ENCODE data around the gene BCL2A1.

DNA sequence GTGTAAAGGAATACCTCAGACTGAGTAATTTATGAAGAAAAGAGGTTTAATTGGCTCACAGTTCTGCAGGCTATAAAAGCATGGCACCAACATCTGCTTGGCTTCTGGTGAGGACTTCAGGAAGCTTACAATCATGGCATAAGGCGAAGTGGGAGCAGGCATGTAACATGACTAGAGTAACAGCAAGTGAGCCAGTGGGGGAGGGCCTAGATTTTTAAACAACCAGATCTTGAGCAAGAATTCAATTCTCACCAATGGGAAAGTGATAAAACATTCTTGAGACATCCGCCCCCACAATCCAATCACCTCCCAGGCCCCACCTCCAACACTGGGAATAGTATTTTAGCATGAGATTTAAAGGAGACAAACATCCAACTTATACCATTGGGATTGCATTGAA lies 44.2 kb upstream of the BCL2A1 start:
- TF ChIP-seq, protein P1, sequence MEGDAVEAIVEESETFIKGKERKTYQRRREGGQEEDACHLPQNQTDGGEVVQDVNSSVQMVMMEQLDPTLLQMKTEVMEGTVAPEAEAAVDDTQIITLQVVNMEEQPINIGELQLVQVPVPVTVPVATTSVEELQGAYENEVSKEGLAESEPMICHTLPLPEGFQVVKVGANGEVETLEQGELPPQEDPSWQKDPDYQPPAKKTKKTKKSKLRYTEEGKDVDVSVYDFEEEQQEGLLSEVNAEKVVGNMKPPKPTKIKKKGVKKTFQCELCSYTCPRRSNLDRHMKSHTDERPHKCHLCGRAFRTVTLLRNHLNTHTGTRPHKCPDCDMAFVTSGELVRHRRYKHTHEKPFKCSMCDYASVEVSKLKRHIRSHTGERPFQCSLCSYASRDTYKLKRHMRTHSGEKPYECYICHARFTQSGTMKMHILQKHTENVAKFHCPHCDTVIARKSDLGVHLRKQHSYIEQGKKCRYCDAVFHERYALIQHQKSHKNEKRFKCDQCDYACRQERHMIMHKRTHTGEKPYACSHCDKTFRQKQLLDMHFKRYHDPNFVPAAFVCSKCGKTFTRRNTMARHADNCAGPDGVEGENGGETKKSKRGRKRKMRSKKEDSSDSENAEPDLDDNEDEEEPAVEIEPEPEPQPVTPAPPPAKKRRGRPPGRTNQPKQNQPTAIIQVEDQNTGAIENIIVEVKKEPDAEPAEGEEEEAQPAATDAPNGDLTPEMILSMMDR (conservative IDR thresholded peaks at IDR 0.05; ENCODE audit: low read length): no peak
- no peak for TF ChIP-seq EZH2phosphoT487 (IDR thresholded peaks at IDR 0.05; ENCODE audit: borderline replicate concordance, low read depth, low read length)
